LNCaP clone FGC (cell line): Measurements from ENCODE around the gene STK11.

Source experiments
- DNase-seq: peaks from one replicate; pipeline ENCODE4 v3.0.0-alpha.2; 2011; ENCODE audit warnings: low read depth
- H3K4me3 ChIP-seq: 2 replicates; pipeline ENCODE4 v1.5.1; 2011; ENCODE audit warnings: mild to moderate bottlenecking, low read depth, low read length, control low read depth
- TF ChIP-seq, protein P1 (sequence below): IDR thresholded peaks from 2 replicates; pipeline ENCODE4 v1.5.1; 2012; ENCODE audit warnings: mild to moderate bottlenecking; ENCODE audit not compliant: control insufficient read depth, insufficient read depth; ENCODE audit errors: extremely low read depth

STK11 gene

DNA sequence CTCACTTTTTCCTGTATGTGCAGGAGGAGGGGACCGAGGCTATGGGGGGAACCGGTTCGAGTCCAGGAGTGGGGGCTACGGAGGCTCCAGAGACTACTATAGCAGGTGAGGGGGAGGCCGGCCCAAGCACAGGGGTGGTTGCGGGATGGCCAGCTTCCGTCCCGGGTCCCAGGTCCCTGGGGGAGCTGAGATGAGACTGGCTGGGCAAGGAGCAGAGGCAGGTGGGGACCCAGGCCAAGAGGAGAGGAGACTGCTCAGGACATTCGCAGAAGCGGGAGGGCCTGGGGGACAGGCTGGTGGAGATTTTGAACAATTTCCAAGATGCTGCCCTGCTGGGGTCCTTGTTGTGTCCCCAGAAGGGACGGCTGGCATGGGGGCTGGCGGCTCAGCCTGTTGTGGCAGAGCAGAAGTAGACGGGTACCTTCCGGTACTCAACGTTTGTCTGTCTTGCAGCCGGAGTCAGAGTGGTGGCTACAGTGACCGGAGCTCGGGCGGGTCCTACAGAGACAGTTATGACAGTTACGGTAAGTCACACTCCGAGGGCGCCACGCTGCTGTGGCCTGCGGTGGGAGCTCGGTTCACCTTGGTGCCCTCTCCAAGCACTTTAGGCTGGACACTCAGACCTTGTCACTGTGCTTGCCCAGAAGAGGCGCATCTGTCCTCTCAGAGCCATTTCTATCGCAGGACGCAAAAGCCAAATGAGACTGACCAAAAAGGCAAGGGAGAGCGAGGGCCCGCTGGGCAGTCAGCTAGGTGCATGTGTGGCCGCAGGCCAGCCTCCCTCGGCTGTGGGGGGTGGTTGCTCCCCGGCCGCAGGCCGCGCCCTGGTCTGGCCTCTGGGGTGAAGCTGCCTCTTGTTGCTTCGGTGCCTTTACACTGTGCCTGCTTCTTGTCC lies 66.2 kb downstream of the STK11 start:
- H3K4me3 ChIP-seq = peak overlapping the region; percentile 66
- TF ChIP-seq, protein P1, sequence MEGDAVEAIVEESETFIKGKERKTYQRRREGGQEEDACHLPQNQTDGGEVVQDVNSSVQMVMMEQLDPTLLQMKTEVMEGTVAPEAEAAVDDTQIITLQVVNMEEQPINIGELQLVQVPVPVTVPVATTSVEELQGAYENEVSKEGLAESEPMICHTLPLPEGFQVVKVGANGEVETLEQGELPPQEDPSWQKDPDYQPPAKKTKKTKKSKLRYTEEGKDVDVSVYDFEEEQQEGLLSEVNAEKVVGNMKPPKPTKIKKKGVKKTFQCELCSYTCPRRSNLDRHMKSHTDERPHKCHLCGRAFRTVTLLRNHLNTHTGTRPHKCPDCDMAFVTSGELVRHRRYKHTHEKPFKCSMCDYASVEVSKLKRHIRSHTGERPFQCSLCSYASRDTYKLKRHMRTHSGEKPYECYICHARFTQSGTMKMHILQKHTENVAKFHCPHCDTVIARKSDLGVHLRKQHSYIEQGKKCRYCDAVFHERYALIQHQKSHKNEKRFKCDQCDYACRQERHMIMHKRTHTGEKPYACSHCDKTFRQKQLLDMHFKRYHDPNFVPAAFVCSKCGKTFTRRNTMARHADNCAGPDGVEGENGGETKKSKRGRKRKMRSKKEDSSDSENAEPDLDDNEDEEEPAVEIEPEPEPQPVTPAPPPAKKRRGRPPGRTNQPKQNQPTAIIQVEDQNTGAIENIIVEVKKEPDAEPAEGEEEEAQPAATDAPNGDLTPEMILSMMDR = no peak
- DNase-seq = no peak

DNA sequence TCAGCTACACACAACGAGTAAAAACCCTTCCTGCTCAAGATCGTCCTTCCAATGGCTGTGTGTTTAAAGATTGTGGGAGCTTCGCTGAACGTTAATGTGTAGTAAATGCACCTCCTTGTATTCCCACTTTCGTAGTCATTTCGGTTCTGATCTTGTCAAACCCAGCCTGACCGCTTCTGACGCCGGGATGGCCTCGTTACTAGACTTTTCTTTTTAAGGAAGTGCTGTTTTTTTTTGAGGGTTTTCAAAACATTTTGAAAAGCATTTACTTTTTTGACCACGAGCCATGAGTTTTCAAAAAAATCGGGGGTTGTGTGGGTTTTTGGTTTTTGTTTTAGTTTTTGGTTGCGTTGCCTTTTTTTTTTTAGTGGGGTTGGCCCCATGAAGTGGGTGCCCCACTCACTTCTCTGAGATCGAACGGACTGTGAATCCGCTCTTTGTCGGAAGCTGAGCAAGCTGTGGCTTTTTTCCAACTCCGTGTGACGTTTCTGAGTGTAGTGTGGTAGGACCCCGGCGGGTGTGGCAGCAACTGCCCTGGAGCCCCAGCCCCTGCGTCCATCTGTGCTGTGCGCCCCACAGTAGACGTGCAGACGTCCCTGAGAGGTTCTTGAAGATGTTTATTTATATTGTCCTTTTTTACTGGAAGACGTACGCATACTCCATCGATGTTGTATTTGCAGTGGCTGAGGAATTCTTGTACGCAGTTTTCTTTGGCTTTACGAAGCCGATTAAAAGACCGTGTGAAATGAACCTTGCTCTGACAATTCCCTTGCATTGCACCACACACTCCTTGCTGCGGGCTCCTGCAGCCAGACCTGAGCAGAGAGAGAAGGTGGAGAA lies 67.1 kb downstream of the STK11 start:
- DNase-seq = no peak
- H3K4me3 ChIP-seq = no peak overlapping the region
- TF ChIP-seq, protein P1 = no peak

DNA sequence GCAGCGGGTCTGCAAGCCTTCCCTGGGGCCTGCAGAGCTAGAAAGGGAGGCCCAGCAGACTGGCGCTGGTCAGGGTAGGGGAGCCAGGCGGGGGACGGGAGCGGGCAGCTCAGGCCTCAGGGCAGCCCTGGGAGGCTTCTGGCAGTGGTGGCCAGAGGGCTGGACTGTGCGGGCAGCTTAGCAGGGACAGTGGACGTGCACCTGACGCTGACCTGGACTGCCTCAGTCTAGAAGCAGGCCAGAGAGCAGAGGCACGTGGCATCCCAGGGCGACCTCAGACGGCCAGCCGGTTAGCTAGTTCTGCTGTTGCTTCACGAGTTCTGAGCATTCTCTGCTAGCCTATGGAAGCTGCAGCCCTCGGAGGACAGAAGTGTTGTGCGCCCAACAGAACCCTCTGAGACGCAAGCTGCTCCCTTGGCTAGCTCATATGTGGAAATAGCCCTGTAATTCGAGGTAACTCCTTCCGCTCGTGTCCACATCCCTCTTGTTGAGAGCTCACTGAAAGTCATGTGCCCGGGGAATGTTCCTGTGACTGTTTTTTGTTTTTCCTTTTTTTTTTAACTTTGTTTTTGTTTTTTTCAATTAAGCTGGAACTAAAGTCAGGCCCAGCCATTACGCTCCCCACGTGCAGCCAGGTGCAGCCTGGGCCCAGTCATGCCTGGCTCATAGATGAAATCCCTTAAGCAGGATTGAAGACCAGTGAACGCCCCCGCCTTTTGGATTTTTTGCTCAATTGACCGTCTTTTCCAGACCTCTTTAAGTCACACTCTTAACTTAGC lies 67.9 kb downstream of the STK11 start:
- no peak for DNase-seq
- H3K4me3 ChIP-seq = peak overlapping the region; percentile 91
- TF ChIP-seq, protein P1 = no peak

DNA sequence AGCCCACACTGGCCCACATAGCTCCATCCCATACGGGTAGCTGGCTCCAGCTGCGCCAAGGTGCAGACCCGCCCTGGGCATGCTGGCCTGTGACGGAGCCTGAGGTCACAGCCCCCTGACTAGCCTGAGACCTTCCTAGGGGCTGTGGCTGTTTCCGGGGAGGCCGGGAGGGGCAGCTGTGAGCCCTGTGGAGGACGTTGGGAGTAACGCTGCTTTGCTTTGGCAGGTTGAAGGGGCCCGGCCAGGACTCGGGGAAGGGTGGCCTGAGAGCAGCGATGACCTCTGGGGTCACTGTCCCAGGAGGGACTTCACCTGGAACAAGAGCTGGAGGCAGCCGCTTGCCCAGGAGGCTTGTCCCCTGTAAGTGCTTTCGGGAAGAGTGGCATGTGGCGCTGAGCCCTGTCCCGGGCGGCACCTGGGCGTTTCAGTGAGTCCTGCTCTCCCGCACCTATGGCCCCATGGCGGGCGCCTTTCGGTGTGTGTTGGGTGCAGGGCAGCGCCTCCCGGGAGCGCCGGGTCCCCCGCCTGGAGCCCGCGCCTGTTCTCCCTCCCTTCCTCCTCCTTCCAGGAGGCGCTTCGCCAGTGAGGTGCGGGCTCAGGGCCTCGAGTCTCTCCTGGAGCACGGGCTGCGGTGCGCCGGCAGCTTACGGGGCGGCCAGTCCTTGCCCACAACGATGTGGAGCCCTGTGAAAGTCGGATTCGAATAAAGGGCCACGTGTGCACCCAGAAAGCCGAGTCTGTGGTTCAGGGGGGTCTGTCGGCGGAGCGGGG lies 68.7 kb downstream of the STK11 start:
- TF ChIP-seq, protein P1 = no peak
- DNase-seq = no peak
- peak overlapping the region; percentile 91 for H3K4me3 ChIP-seq

DNA sequence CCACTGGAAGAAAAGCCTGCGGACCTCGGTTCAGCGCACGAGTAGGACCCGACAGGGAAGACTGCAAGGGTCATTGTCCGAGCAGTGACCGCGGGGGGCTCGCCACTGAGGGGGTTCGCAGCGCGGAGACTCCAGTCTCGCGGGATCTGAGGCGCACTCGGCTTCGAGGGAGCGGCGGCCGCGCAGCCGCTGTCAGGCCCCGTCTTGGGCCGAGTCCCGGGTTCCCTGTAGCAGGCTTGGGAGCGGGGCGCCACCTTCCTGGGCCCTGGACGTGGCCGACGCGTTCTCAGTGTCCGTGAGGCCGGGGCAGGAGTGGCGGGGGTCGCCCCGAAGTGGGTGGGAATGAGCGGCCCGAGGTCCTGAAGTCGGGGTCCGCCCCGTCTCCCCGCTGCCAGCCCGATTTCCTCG lies 69.3 kb downstream of the STK11 start:
- no peak for DNase-seq
- H3K4me3 ChIP-seq = peak overlapping the region; percentile 91
- TF ChIP-seq, protein P1 = no peak
